ENCODE results near the gene MEF2B.

GRCh38 chr19:19103167-19103566, 66.9 kb downstream of the MEF2B start:
- TF ChIP-seq CTCF (IDR thresholded peaks at IDR 0.05) (no peak), POLR2A (IDR thresholded peaks at IDR 0.05) (no peak)

Measured in lower leg skin (tissue), 3 donors.